ENCODE measurements around the gene FLOT2.

- TF ChIP-seq CTCF (conservative IDR thresholded peaks at IDR 0.05) = no peak
- no peak for TF ChIP-seq ZFX (IDR thresholded peaks at IDR 0.05)
Measured at GRCh38 chr17:28853295-28853694, 44.2 kb downstream of the FLOT2 start.
